Measurements from ENCODE around the gene ARL15.

Gene ARL15

DNA sequence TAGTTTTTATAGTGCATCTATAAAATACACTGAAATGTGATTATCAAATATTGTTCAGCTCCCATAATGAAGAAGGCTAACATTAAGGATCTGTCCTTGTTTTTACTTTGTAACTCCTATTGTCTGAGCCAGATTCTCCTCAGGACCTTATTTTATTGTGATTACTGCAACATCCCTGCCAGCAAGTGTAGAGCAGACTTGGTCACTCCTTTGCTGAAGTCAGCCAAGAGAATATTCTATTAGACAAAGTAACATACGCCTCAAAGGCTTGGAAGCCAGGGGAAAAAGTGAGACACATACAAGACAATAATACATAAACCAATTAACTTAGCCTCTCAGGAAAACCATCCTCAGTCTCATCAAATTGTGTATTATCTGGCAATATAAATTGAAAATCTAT, 269.6 kb downstream of the ARL15 start:
- Histone ChIP-seq H3K9me3 (ENCODE audit: insufficient read depth, low read length, severe bottlenecking) (no peaks in the 10 kb centered on the region), H3K4me1 (ENCODE audit: insufficient read depth, low read length) (no peaks in the 10 kb centered on the region), H2AFZ (ENCODE audit: low read depth, low read length) (no peak overlapping the region), H4K20me1 (ENCODE audit: insufficient read depth, low read length) (no peaks in the 10 kb centered on the region), H3K9ac (ENCODE audit: low read depth, low read length) (no peak overlapping the region), H3K27ac (ENCODE audit: low read length) (no peak overlapping the region), H3K36me3 (ENCODE audit: insufficient read depth, low read length) (no peaks in the 10 kb centered on the region), H3K4me3 (ENCODE audit: low read depth in 1 of 2, low read length in 2 of 2) (no peak overlapping the region), H3K27me3 (ENCODE audit: insufficient read depth, low read length, poor library complexity) (no peaks in the 10 kb centered on the region), H3K79me2 (ENCODE audit: insufficient read depth, low read length) (no peaks in the 10 kb centered on the region), H3K4me2 (ENCODE audit: insufficient read depth, low read length) (no peak overlapping the region)
- ATAC-seq (ENCODE audit: insufficient read depth, low read depth) (no peak), DNase-seq (no peak)
- TF ChIP-seq CTCF (IDR thresholded peaks at IDR 0.05; ENCODE audit: borderline replicate concordance, extremely low read depth, low read length, poor library complexity, severe bottlenecking) (no peak), EZH2 (IDR thresholded peaks at IDR 0.05; ENCODE audit: borderline replicate concordance, low read depth, low read length, severe bottlenecking) (no peak)

GRCh38 chr5:54040018-54040417, 270.4 kb downstream of the ARL15 start:
- H3K36me3 ChIP-seq (ENCODE audit: insufficient read depth, low read length) = no peaks in the 10 kb centered on the region
- H3K4me2 ChIP-seq (ENCODE audit: insufficient read depth, low read length) = no peak overlapping the region
- H3K9ac ChIP-seq (ENCODE audit: low read depth, low read length) = no peak overlapping the region
- no peaks in the 10 kb centered on the region for H3K79me2 ChIP-seq (ENCODE audit: insufficient read depth, low read length)
- no peak overlapping the region for H3K4me3 ChIP-seq (ENCODE audit: low read depth in 1 of 2, low read length in 2 of 2)
- TF ChIP-seq EZH2 (IDR thresholded peaks at IDR 0.05; ENCODE audit: borderline replicate concordance, low read depth, low read length, severe bottlenecking) = no peak
- TF ChIP-seq CTCF (IDR thresholded peaks at IDR 0.05; ENCODE audit: borderline replicate concordance, extremely low read depth, low read length, poor library complexity, severe bottlenecking) = no peak
- H3K27me3 ChIP-seq (ENCODE audit: insufficient read depth, low read length, poor library complexity) = no peaks in the 10 kb centered on the region
- no peak for ATAC-seq (ENCODE audit: insufficient read depth, low read depth)
- no peaks in the 10 kb centered on the region for H3K9me3 ChIP-seq (ENCODE audit: insufficient read depth, low read length, severe bottlenecking)
- DNase-seq = no peak
- no peak overlapping the region for H2AFZ ChIP-seq (ENCODE audit: low read depth, low read length)
- H4K20me1 ChIP-seq (ENCODE audit: insufficient read depth, low read length) = no peaks in the 10 kb centered on the region
- H3K4me1 ChIP-seq (ENCODE audit: insufficient read depth, low read length) = no peaks in the 10 kb centered on the region
- no peak overlapping the region for H3K27ac ChIP-seq (ENCODE audit: low read length)

- Histone ChIP-seq H3K36me3 (ENCODE audit: insufficient read depth, low read length) (no peaks in the 10 kb centered on the region), H3K9me3 (ENCODE audit: insufficient read depth, low read length, severe bottlenecking) (no peaks in the 10 kb centered on the region), H3K4me1 (ENCODE audit: insufficient read depth, low read length) (no peaks in the 10 kb centered on the region), H3K9ac (ENCODE audit: low read depth, low read length) (no peak overlapping the region), H2AFZ (ENCODE audit: low read depth, low read length) (no peak overlapping the region), H3K27ac (ENCODE audit: low read length) (no peak overlapping the region), H3K79me2 (ENCODE audit: insufficient read depth, low read length) (no peaks in the 10 kb centered on the region), H3K4me3 (ENCODE audit: low read depth in 1 of 2, low read length in 2 of 2) (no peak overlapping the region), H3K27me3 (ENCODE audit: insufficient read depth, low read length, poor library complexity) (no peaks in the 10 kb centered on the region), H4K20me1 (ENCODE audit: insufficient read depth, low read length) (no peaks in the 10 kb centered on the region), H3K4me2 (ENCODE audit: insufficient read depth, low read length) (no peak overlapping the region)
- ATAC-seq (ENCODE audit: insufficient read depth, low read depth) = no peak
- TF ChIP-seq CTCF (IDR thresholded peaks at IDR 0.05; ENCODE audit: borderline replicate concordance, extremely low read depth, low read length, poor library complexity, severe bottlenecking) (no peak), EZH2 (IDR thresholded peaks at IDR 0.05; ENCODE audit: borderline replicate concordance, low read depth, low read length, severe bottlenecking) (no peak)
- no peak for DNase-seq
Measured at GRCh38 chr5:54037205-54037604, 273.2 kb downstream of the ARL15 start.

DNA sequence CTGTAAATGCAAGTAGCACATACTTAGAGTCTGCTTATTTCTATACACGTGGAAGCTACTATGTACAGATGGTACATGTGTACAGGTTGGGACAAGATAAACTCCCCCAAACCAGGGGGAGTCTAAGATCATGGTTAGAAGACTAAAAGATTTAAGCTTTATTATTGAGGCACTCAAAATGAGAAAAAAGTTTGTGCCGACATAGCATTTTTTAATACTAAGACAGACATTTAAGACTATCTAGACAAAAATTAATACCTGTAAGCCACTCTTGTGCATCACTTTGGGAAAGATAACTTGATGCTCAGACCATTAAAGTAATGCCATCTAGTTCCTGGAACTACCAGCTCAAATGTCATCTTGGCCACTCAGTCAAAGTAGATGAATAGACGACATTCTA, 279.4 kb downstream of the ARL15 start:
- TF ChIP-seq EZH2 (IDR thresholded peaks at IDR 0.05; ENCODE audit: borderline replicate concordance, low read depth, low read length, severe bottlenecking) = no peak
- no peak for TF ChIP-seq CTCF (IDR thresholded peaks at IDR 0.05; ENCODE audit: borderline replicate concordance, extremely low read depth, low read length, poor library complexity, severe bottlenecking)
- H3K79me2 ChIP-seq (ENCODE audit: insufficient read depth, low read length) = no peaks in the 10 kb centered on the region
- H3K27me3 ChIP-seq (ENCODE audit: insufficient read depth, low read length, poor library complexity) = no peaks in the 10 kb centered on the region
- H3K4me1 ChIP-seq (ENCODE audit: insufficient read depth, low read length) = no peaks in the 10 kb centered on the region
- ATAC-seq (ENCODE audit: insufficient read depth, low read depth) (no peak), DNase-seq (no peak)
- H3K9me3 ChIP-seq (ENCODE audit: insufficient read depth, low read length, severe bottlenecking) = no peaks in the 10 kb centered on the region
- H2AFZ ChIP-seq (ENCODE audit: low read depth, low read length) = no peak overlapping the region
- no peaks in the 10 kb centered on the region for H4K20me1 ChIP-seq (ENCODE audit: insufficient read depth, low read length)
- H3K4me3 ChIP-seq (ENCODE audit: low read depth in 1 of 2, low read length in 2 of 2) = no peak overlapping the region
- no peak overlapping the region for H3K4me2 ChIP-seq (ENCODE audit: insufficient read depth, low read length)
- no peaks in the 10 kb centered on the region for H3K36me3 ChIP-seq (ENCODE audit: insufficient read depth, low read length)
- no peak overlapping the region for H3K27ac ChIP-seq (ENCODE audit: low read length)
- no peak overlapping the region for H3K9ac ChIP-seq (ENCODE audit: low read depth, low read length)
